ENCODE measurements around the gene NR3C2. TPM values are rescaled to one million over a fixed set of nuclear protein-coding genes. Genes with fewer than 3 reads are reported as not detected.

NR3C2 gene
- total and polyA plus RNA-seq, 10 of the 15 experiments (the other 5 are each of a cell fraction or from before 2014, with no cell fraction given), result 0.05 to 0.11 (median 0.08) TPM; not detected in 4

DNA sequence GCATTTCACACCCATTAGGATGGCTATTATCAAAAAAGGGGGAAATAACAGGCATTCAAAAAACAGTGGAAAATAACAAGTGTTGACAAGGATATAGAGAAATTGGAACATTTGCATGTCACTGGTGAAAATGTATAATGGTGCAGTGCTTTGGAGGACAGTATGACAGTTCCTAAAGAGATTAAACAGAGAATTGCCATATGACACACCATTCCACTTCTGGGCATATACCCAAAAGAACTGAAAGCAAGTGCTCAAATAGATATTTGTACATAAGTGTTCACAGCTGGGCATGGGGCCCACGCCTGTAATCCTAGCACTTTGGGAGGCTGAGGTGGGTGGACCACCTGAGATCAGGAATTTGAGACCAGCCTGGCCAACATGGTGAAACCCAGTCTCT lies 348.1 kb downstream of the NR3C2 start:
- H4K20me1 ChIP-seq (ENCODE audit: control insufficient read depth, insufficient read depth), result no peaks in the 10 kb centered on the region
- no peak overlapping the region for H3K4me3 ChIP-seq
- ChIA-PET SMC1A (ENCODE audit: uncharacterized antibody, unreplicated experiment) (no interaction called here), POLR2A (no interaction called here), RAD21 (ENCODE audit: unreplicated experiment) (no interaction called here), CTCF (no interaction called here)
- no peak overlapping the region for H3K9ac ChIP-seq (ENCODE audit: control insufficient read depth, insufficient read depth, low read length)
- H3K4me1 ChIP-seq (ENCODE audit: control insufficient read depth, insufficient read depth, low read length), result no peaks in the 10 kb centered on the region
- H3K9me3 ChIP-seq (replicated peaks; ENCODE audit: control insufficient read depth, insufficient read depth, low read length), result no peaks in the 10 kb centered on the region
- ATAC-seq (no peak), FAIRE-seq (no peak), DNase-seq (ENCODE audit: low read depth, low spot score) (no peak)
- no peak overlapping the region for H3K4me2 ChIP-seq (ENCODE audit: control insufficient read depth, insufficient read depth)
- no peaks in the 10 kb centered on the region for H3K36me3 ChIP-seq (ENCODE audit: control insufficient read depth in 2 of 2, insufficient read depth in 2 of 2, low read length in 1 of 2)
- BruUV-seq (replicated peaks), result no TSS peak
- intact Hi-C loops (cut with micrococcal nuclease; ENCODE audit: unreplicated experiment), result no loop called here
- H3K79me2 ChIP-seq (ENCODE audit: control insufficient read depth, insufficient read depth, low read length), result no peaks in the 10 kb centered on the region
- H3K27ac ChIP-seq (ENCODE audit: control insufficient read depth, insufficient read depth), result no peak overlapping the region
- no peak overlapping the region for H2AFZ ChIP-seq (ENCODE audit: control insufficient read depth, low read depth, low read length)
- no peaks in the 10 kb centered on the region for H3K27me3 ChIP-seq (replicated peaks in 1 of 2; ENCODE audit: control insufficient read depth in 2 of 2, insufficient read depth in 2 of 2, low read length in 1 of 2)
- WGBS (ENCODE audit: insufficient coverage, insufficient replicate concordance, low lambda C conversion rate, missing lambda C conversion rate), result 29% methylated on average over 1 of the region's 1 CpG
- in situ Hi-C loops (cut with MboI), result no loop called here
- TF ChIP-seq WRNIP1 (IDR thresholded peaks at IDR 0.05; ENCODE audit: borderline replicate concordance, low read depth, low read length), result no peak
- no peak for TF ChIP-seq MEF2A (IDR thresholded peaks at IDR 0.05; ENCODE audit: insufficient read depth, low read depth, low read length)
- TF ChIP-seq FOS (IDR thresholded peaks at IDR 0.05; ENCODE audit: borderline replicate concordance, extremely low read depth, insufficient read length), result no peak
- no peak for TF ChIP-seq MEF2B (IDR thresholded peaks at IDR 0.05; ENCODE audit: partially characterized antibody, poor library complexity, severe bottlenecking)
- TF ChIP-seq, protein P1, sequence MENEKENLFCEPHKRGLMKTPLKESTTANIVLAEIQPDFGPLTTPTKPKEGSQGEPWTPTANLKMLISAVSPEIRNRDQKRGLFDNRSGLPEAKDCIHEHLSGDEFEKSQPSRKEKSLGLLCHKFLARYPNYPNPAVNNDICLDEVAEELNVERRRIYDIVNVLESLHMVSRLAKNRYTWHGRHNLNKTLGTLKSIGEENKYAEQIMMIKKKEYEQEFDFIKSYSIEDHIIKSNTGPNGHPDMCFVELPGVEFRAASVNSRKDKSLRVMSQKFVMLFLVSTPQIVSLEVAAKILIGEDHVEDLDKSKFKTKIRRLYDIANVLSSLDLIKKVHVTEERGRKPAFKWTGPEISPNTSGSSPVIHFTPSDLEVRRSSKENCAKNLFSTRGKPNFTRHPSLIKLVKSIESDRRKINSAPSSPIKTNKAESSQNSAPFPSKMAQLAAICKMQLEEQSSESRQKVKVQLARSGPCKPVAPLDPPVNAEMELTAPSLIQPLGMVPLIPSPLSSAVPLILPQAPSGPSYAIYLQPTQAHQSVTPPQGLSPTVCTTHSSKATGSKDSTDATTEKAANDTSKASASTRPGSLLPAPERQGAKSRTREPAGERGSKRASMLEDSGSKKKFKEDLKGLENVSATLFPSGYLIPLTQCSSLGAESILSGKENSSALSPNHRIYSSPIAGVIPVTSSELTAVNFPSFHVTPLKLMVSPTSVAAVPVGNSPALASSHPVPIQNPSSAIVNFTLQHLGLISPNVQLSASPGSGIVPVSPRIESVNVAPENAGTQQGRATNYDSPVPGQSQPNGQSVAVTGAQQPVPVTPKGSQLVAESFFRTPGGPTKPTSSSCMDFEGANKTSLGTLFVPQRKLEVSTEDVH (IDR thresholded peaks at IDR 0.05; ENCODE audit: low read depth, partially characterized antibody), result no peak
- no peak for TF ChIP-seq ZBED1 (IDR thresholded peaks at IDR 0.05; ENCODE audit: borderline replicate concordance)
- TF ChIP-seq ZZZ3 (IDR thresholded peaks at IDR 0.05; ENCODE audit: control insufficient read depth, insufficient read length, low read depth), result no peak
- TF ChIP-seq, protein P2, sequence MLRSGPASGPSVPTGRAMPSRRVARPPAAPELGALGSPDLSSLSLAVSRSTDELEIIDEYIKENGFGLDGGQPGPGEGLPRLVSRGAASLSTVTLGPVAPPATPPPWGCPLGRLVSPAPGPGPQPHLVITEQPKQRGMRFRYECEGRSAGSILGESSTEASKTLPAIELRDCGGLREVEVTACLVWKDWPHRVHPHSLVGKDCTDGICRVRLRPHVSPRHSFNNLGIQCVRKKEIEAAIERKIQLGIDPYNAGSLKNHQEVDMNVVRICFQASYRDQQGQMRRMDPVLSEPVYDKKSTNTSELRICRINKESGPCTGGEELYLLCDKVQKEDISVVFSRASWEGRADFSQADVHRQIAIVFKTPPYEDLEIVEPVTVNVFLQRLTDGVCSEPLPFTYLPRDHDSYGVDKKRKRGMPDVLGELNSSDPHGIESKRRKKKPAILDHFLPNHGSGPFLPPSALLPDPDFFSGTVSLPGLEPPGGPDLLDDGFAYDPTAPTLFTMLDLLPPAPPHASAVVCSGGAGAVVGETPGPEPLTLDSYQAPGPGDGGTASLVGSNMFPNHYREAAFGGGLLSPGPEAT (IDR thresholded peaks at IDR 0.05; ENCODE audit: low read depth), result no peak
